GM12875 (cell line): Measurements from ENCODE around the gene CLCN7.

ENCODE experiments used
- H3K4me3 ChIP-seq: one replicate; pipeline ENCODE4 v1.5.1; 2011; ENCODE audit warnings: low read depth, low read length, control low read depth
- TF ChIP-seq, protein P1 (sequence below): IDR thresholded peaks from 2 replicates; pipeline ENCODE4 v1.5.1; 2011; ENCODE audit warnings: low read depth, mild to moderate bottlenecking, control low read depth, inconsistent platforms, low read length, moderate library complexity, borderline replicate concordance; ENCODE audit not compliant: insufficient read depth

Gene CLCN7

GRCh38 chr16:1452530-1452929 is 22.3 kb downstream of the CLCN7 start:
- TF ChIP-seq, protein P1, sequence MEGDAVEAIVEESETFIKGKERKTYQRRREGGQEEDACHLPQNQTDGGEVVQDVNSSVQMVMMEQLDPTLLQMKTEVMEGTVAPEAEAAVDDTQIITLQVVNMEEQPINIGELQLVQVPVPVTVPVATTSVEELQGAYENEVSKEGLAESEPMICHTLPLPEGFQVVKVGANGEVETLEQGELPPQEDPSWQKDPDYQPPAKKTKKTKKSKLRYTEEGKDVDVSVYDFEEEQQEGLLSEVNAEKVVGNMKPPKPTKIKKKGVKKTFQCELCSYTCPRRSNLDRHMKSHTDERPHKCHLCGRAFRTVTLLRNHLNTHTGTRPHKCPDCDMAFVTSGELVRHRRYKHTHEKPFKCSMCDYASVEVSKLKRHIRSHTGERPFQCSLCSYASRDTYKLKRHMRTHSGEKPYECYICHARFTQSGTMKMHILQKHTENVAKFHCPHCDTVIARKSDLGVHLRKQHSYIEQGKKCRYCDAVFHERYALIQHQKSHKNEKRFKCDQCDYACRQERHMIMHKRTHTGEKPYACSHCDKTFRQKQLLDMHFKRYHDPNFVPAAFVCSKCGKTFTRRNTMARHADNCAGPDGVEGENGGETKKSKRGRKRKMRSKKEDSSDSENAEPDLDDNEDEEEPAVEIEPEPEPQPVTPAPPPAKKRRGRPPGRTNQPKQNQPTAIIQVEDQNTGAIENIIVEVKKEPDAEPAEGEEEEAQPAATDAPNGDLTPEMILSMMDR: no peak
- H3K4me3 ChIP-seq: no peak overlapping the region

DNA sequence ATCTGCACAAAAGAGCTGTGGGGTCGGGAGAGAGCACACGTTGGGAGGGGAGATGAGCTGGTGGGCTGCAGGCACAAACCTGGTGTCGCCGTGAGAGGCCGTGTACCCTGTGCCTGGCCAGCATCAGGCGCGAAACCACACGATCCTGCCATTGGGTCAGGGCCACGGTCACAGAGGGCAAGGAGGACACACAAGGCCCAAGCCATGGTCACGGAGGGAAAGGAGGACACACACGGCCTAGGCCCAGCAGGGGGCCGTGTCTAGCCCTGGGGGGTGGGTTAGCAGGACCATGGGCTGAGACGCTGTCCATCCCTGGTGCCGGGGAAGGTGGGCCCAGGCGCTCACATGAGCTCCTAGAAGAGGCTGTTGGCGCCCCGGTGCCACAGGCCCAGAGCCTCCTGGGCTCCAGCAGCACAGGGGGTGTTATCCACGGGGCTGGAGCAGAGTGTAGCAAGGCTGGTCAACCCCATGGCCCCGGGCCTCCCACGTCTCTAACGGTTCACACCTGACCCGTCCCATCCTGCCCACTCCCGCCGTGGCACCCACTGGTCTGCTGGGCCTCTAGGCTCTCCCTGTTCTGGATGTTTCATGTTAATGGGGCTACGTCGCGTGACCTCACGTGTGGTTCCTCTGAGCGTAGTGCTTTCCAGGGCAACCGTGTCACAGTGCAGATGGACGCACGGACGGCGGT is 23.0 kb downstream of the CLCN7 start:
- TF ChIP-seq, protein P1: no peak
- no peak overlapping the region for H3K4me3 ChIP-seq

- TF ChIP-seq, protein P1: no peak
- H3K4me3 ChIP-seq: no peak overlapping the region
Observed at GRCh38 chr16:1450841-1451240, 24.0 kb downstream of the CLCN7 start.

- H3K4me3 ChIP-seq: no peak overlapping the region
- TF ChIP-seq, protein P1: no peak
Observed at GRCh38 chr16:1450218-1450617, 24.6 kb downstream of the CLCN7 start.

DNA sequence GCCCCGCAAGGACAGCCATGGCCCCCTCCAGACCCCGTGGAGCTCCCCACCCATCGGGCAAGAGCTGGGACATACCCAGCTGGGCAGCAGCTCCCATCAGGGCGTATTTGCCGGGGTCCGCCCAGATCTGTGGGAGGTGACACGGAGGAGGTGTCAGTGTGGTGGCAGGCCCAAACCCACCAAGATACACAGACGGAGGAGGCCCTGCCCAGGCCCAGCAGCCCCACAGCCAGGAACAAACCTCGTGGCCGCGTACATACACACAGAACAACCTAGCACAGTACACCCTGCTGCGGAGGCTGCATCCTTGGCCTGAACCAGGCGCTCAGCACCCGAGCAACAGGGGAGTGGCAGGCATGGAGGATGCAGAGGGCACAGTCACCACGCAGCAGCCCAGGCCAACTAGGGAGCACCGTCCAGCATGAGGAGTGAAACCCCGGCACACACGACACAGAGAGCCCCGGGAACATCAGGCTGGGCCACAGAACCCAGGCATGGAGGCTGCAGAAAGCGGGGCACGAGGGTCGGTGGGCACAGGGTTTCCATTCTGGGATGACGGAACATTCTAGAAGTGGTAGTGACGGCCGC is 25.5 kb downstream of the CLCN7 start:
- TF ChIP-seq, protein P1: no peak
- H3K4me3 ChIP-seq: no peak overlapping the region

- no peak overlapping the region for H3K4me3 ChIP-seq
- TF ChIP-seq, protein P1: no peak
Observed at GRCh38 chr16:1448536-1449116, 26.2 kb downstream of the CLCN7 start.

DNA sequence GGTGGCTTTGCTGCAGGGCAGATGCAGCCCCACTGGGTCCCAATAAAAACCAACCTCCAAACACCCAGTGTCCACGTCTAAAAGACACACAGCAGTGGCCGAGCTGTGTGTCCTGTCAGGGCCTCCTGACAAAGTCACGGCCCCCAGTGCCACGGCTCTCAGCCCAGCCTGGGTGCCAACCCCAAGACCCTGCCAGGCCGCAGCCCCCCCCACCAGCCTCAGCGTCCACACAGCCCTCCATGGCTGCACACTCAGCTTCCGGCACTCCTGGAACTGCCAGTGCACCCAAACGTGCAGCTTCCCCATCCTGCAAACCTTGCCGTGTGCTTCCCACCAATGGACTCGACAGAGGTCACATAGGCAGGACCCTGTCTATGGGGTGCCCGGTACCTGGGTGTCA is 26.9 kb downstream of the CLCN7 start:
- no peak overlapping the region for H3K4me3 ChIP-seq
- TF ChIP-seq, protein P1: no peak
